GM21529 (cell line): ENCODE data around the gene DOCK3.
"Not testable (repeated sequence)": the region's sequence is repeated elsewhere in the genome, so short reads cannot be mapped to it uniquely, and the experiment has no call there.

Experiments
- ATAC-seq: cut with Tn5 transposase; IDR thresholded peaks from one replicate; pipeline ENCODE4 v1.9.1; 2021; ENCODE audit not compliant: unreplicated experiment

Gene DOCK3

DNA sequence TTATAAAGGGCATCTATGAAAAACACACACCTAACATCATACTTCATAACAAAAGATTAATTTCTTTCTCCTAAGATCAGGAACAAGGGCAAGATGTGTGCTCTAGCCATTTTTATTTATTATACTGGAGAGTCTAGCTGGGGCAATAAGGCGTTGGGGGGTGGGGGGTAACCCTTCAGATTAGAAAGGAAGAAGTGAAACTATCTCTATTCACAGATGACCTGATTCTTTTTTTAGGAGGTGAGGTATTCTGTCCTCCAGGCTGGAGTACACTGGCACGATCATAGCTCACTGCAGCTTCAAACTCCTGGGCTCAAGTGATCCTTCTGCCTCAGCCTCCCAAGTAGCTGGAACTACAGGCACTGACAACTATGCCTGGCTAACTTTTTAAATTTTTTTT lies 620.9 kb downstream of the DOCK3 start:
- peak; percentile 93 for ATAC-seq

DNA sequence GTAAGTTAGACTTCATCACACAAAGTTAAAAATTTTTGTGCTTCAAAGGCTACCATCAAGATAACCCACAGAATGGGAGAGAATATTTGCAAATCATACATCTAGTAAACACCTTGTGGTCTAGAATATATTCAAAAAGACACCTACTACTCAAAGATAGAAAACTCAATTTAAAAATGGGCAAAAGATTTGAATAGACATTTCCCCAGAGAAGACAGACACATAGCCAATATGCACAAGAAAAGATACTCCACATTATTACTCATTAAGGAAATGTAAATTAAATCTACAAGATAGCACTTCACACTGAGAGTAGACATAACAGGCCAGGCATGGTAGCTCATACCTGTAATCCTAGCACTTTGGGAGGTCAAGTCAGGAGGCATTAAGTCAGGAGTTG lies 622.6 kb downstream of the DOCK3 start:
- ATAC-seq: no peak

DNA sequence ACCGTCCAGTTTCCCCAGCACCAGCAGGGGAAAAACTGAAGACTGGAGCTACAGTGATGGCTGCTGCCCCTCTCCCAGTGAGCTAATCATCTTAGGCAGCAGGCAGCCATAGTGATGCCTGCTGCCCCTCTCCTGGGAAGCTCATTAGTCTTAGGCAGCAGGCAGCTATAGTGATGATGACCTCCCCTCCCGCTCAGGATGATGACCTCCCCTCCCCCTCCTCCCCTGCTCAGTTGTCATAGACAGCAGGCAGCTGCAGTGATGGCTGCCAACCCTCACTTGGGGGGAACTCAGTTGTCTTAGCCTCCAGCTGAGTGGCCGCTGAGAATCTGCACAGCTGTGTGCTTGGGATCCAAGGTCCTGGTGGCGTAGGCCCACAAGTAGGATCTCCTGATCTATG lies 629.5 kb downstream of the DOCK3 start:
- no peak for ATAC-seq

DNA sequence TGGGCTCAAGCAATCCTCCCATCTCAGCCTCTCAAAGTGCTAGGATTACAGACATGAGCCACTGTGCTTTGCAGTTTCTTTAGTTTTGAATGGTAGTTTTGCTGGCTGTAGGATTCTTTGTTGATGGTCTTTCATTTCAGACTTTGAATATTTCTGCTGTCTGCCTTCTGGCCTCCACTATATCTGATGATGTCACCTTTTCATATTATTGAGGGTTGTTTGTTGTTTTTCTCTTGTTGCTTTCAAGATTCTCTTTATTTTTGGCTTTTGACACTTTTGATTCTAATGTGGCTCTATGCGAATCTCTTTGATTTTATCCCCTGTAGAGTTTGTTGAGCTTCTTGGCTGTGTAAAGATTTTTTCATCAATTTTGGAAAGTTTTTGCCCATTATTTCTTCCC lies 631.4 kb downstream of the DOCK3 start:
- no peak for ATAC-seq

DNA sequence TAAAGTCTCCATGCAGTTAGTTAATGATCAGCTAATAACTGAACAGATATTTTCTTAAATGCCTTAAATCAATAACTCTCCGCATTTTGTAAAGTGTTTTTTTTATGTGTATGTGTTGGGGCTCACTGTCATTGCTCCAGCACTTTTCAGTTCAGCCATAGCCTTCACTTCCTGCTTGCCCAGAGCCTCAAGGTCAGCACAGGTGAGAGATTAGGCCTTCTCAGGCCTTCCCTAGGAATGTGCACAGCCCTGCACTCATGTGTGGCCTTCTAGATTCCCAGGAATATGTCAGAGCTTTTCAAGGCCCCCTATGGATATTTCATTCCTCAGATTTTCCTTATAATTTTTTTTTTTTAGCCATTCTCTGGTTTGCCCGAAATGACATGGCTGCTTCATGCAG lies 632.7 kb downstream of the DOCK3 start:
- ATAC-seq: no peak

DNA sequence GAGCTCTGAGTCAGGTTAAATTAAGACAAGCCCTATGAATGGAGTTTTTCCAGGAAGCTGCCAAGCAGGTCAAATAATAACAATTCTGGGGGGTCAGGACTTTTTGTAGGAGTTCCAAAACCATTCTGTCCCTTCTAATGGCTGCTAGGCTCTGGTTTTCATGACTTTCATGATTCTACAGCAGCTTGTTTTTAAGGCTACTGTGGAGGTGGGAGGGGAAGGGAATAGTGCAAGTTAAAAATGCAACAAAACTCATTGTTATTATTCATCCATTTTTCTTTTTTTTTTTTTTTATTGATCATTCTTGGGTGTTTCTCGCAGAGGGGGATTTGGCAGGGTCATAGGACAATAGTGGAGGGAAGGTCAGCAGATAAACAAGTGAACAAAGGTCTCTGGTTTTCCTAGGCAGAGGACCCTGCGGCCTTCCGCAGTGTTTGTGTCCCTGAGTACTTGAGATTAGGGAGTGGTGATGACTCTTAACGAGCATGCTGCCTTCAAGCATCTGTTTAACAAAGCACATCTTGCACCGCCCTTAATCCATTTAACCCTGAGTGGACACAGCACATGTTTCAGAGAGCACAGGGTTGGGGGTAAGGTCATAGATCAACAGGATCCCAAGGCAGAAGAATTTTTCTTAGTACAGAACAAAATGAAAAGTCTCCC lies 633.3 kb downstream of the DOCK3 start:
- ATAC-seq: not testable (repeated sequence)

DNA sequence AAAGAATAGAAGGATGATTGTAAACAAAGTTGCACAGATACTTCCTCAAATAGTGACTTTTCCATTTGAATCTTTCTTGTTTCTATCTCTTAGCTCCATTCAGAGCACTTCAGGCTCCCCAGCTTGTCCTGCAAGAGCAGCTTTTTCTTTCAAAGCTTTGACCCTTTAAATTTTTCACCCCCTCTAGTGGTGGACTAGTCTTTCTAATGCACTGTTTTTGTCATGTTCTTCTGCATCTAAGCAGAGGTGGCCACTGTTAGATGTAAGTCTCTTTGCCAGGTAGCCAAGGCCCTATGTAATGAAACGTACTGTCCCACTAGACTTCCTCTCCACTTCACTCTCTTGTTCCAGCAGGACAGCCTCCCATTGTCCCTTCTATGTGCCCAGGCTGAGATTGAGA lies 636.3 kb downstream of the DOCK3 start:
- ATAC-seq: no peak

DNA sequence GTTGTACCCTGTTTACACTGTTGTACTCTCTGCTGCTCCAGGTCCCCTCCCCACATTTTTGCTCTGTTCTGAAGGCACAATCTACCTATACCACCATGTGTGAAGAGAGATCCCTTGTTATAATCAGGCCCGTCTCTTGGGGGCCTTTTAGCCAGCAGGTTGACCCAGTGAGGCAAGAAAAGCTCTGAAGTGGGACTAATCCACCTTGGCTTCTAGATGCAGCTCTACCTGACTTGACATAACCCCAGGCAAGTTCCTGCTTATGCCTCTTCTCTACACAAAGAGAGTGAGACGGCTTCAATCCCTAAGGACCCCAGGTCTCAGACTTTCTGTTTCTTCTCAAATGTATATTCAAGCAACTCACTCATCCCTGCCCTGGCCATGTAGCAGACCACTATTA lies 653.5 kb downstream of the DOCK3 start:
- no peak for ATAC-seq

DNA sequence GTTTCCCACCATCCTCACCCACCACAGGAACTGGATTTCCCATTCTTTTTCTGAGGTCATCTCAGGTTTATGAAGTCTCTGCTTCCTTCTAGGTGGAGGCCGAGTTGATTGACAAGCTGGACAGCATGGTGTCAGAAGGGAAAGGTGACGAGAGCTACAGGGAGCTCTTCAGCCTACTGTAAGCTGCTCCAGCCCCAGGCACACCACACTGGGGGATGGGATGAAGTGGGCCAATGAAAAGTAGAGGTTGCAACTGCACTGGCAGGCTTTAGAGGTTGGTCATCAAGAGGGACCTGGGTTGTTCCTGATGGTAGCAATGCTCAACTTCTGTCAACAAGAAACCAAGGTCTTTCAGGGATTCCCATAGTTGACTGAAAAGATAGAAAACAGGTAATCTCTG lies 655.3 kb downstream of the DOCK3 start:
- ATAC-seq: no peak

DNA sequence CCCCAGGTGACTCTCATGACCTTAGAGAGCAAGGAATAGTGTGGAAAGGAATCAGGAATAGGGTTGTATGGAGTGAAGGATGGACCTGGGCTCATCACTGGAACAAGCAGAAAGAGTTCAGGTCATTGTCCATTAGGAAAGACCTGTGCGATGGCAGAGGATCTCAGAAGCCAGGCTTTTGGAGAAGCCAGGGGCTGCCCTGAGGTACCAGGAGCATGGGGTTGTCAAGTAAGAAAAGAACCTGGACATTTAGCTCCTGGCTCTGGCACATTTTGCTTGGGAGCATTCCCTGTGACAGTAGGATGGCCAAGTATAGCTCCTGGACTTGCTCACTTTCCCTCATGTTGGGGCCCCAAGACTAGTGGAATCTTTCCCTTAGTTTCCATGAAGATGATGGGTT lies 657.4 kb downstream of the DOCK3 start:
- ATAC-seq: no peak

DNA sequence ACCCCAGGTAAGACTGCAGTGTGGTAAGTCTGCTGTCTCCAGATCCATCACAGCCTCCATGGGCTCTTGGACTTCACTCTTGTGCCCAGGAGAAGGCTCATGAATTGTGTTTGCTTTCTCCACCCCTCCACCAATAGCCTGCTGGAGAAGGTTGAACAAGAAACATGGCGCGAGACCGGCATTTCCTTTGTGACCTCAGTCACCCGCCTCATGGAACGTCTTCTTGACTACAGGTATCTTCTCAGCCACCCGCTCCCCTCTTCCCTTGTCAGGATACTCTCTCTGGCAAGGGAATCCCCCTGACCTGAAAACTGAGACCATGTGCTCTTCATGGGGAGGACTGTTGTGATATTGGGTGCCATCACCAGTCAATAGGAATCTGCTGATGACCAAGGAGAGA lies 658.3 kb downstream of the DOCK3 start:
- no peak for ATAC-seq

DNA sequence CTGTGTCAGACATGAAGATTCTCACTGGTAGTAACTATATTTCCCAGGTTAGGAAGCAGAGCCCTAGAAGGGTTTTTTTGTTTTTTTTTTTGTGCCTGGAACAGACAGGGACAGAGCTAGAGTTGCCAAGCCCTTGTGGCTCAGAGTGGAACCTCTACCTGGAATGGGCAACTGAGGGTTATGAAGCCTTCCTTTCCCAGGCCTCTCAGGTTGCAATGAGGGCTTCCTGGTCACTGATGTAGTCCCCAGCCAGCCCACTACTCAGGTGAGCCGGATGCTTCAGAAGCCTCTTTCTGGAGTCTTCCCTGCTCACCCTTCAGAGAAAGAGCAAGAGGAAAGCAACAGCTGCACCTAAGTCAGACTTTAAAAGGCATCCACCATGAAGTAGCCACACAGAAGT lies 661.5 kb downstream of the DOCK3 start:
- no peak for ATAC-seq

DNA sequence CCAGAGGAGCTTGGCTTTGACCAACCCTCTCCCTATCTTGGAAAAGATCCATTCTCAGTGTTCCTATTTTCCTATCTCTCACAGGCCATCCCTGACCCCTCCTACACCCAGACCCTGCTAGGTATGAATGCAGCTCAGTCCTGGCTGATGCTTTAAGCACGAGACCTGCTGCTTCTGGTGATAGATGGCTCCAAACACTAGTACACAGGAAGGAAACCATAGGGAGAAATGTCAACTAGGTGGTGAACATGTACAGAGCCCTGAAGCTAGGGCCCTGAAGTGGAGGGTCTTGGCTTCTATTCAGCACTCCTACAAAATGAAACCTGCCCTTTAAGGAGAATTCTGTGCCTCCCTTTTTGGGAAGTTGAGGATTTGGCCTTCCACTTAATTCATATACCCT lies 662.9 kb downstream of the DOCK3 start:
- ATAC-seq: no peak

DNA sequence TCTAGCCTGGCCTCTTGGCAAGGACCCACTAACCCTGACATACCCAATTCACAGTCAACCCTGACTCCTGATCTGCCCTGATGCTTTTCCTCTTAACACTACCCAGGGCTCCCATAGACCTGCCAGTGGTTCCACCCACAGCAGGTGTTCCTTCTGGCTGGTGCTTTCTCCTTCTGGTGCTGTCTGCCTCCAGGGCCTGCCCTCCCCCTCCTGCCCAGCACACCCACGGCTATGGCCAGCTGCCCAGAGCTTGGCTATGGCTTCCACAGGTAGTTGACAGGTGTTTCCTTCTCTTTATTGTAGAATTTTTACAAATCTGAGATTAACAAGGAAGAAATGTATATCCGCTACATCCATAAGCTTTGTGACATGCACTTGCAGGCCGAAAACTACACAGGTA lies 663.9 kb downstream of the DOCK3 start:
- ATAC-seq: no peak

DNA sequence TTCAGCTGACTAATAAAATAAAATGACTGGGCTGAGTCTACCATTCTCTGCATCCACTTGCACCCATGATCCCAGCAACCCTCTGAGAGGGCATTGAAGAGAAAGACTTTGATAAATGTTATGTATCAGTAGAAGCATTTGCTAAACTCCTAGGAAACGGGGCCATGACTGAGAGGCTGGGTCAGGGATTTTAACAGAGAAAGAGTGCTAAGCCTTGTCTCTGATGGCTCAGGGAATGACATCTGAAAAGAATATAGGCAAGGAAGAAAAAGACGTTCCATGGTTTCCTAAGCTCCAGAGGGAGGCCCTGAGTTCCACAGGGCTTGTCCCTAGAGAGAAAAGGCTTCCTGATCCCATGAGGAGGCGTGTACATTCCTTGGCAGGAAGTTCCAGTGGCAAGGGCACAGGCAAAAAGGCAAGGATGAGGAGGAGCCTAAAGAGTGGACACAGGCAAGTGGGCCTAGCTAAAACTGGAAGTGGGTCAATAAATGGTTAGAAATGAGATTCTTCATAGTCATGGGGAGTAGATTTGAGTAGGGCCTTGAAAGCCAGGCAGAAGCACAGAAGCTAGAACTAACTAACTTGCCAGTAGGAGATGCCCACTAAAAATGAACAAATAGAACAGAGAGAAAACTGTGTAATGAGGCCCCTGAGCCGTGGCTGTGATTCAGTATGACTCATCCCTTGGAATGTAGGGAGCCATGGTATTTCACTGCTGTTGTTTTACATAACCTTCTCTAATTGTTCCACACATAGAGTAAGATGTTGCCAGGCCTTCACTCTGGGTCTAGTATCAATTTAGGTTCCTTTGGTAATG lies 665.5 kb downstream of the DOCK3 start:
- ATAC-seq: no peak

DNA sequence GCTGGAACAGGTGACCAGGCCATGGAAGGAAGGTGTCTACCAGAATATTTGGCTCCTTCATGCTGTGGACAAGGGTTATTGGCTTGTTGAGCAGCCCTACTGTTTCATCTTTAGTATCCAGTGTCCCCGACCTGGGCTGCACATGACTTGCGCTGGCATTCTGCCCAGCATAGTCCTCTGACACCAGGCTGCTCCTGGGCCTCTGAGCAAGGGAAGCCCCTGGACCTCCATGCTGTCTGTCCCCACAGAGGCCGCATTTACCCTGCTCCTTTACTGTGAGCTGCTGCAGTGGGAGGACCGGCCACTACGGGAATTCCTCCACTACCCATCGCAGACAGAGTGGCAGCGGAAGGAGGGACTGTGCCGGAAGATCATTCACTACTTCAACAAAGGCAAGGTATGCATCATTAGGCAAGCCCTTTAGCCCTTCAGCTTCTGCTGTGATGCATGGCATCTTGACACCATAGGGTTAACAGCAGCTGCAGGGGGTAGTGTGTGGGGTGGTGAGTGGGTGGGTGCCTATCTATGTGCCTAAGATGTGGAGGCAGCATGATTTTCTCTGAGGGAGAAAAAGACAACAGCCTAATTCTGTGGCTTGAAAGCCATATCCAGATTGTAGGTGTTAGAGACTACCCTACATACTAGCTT lies 666.4 kb downstream of the DOCK3 start:
- no peak for ATAC-seq

DNA sequence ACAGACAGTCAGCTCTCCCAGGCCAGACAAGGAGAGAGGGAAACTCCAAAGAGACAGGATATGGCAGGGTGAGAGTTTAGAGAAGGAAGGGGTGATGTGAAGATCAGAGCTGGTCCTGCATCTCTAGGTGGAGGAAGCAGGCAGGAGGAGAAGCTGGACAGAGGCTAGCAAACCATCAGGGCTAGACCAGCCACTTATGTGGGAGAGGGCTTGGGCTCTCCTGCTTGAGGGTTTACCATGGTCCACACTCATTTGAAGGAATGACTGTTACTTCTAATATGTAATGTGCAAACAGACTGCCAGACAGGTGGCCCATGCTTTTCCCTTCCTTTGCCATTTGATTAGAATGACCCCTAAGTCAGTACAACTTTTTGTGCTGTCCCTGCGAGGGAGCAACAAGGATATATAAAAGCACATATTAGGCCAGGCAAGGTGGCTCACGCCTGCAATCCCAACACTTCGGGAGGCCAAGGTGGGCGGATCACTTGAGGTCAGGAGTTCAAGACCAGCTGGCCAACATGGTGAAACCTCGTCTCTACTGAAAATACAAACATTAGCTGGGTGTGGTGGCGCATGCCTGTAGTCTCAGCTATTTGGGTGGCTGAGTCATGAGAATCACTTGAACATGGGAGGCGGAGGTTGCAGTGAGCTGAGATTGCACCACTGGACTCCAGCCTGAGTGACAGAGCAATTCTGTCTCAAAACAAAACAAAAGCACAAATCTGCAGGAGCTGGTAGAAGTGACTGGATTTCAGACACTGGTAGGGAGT lies 669.4 kb downstream of the DOCK3 start:
- no peak for ATAC-seq

DNA sequence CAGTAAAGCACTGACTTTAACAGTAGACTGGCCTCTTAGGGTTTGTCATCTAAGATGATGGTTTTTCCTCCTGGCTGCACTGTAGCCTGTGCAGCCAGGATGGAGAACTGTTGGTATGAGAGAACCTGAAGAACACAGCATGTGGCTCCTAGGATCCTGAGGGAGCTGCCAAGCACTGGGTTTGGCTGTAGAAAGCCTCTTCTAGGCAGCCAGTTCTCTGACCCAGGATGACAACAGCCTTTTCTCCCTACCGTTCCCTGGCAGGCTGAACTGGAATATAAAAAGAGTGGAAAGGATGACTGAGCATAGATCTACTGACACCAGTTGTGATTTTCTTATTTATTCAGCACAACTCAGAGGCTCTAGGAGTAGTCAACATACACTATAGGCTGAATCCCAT lies 676.0 kb downstream of the DOCK3 start:
- ATAC-seq: no peak

DNA sequence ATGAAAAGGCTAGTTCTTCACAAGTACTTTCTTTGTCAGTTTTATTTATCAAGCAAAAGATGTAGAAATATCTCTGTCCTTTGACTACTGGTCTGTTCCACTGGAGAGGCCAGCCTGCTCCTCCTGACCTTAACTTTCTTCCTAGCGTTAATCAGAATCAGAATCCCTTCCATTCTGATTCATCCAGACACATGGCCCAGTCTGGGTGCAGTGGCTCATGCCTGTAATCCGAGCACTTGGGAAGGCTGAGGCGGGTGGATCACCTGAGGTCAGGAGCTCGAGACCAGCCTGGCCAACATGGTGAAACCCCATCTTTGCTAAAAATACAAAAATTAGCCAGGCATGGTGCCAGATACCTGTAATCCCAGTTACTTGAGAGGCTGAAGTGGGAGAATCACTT lies 678.4 kb downstream of the DOCK3 start:
- ATAC-seq: no peak

DNA sequence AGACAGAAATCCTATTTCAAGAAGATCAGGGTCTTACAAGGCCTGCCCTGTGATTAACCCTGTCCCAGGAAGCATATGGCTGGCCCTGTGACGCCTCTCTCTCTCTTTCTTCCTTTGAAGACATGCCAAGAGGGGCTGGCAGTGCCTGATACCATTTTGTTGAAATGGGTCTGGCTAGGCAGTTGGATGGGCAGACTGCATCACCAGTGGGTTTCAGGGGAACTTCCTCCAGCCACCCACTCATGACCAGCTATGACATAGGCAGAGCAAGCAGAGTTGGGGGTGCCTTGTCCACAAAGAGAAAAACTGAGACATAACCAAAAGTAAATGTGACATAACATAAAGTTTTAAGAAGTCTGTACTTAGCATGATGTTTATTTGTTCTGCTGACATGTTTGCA lies 679.0 kb downstream of the DOCK3 start:
- ATAC-seq: no peak

DNA sequence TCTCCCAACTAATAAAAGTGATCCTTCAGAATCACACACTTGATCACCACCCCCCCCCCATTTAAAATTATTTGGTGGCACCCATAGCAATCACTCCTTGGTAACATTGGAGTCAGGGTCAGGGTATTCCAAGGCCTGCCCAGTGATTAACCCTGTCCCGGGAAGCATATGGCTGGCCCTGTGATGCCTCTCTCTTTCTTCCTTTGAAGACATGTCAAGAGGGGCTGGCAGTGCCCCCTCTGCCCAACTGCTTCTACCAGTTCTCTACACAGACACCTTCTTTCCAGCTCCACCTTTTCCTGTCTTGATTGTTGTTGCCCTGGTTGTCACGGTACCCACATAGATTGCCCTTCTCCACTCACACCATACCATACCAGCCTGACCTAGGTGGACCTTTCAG lies 679.4 kb downstream of the DOCK3 start:
- no peak for ATAC-seq
